ENCODE data around the gene ADD3.

Gene ADD3

DNA sequence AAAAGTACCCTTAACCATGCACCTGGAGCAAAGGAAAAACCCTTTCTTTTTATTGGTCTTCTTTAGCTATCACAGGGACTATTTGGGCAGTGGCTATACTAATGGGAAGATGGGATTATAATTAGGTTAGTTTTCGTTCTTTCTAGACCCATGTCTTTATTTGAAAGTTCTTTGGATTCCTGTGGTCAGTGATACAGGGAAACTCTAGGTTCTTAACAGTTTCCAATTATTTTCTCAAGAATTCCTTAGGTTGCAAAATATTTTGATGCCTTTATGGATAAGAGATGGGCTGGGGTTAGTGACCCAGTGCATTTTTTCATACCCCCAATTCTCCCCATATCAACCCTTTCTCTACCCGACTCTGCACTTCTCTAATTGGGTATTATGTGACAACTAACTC lies 49.0 kb downstream of the ADD3 start:
- H3K27ac ChIP-seq (ENCODE audit: low read length), result no peak overlapping the region
- H3K27me3 ChIP-seq (ENCODE audit: control insufficient read depth in 1 of 2, insufficient read depth in 2 of 2, low read length in 2 of 2), result no peaks in the 10 kb centered on the region
- no peaks in the 10 kb centered on the region for H3K9me3 ChIP-seq (ENCODE audit: control insufficient read depth in 2 of 2, low read length in 2 of 2)
- no peaks in the 10 kb centered on the region for H3K4me1 ChIP-seq (ENCODE audit: control insufficient read depth, insufficient read depth, low read length)
- H3K9ac ChIP-seq (ENCODE audit: low read length in 2 of 2), result no peak overlapping the region
- no peaks in the 10 kb centered on the region for H3K36me3 ChIP-seq (ENCODE audit: control insufficient read depth in 2 of 2, insufficient read depth in 2 of 2, low read length in 2 of 2)
- H3K4me3 ChIP-seq (ENCODE audit: low read length in 2 of 2), result no peak overlapping the region

- H3K9ac ChIP-seq (ENCODE audit: low read length in 2 of 2), result no peak overlapping the region
- H3K27ac ChIP-seq (ENCODE audit: low read length), result no peak overlapping the region
- H3K27me3 ChIP-seq (ENCODE audit: control insufficient read depth in 1 of 2, insufficient read depth in 2 of 2, low read length in 2 of 2), result no peaks in the 10 kb centered on the region
- no peaks in the 10 kb centered on the region for H3K36me3 ChIP-seq (ENCODE audit: control insufficient read depth in 2 of 2, insufficient read depth in 2 of 2, low read length in 2 of 2)
- no peaks in the 10 kb centered on the region for H3K9me3 ChIP-seq (ENCODE audit: control insufficient read depth in 2 of 2, low read length in 2 of 2)
- H3K4me1 ChIP-seq (ENCODE audit: control insufficient read depth, insufficient read depth, low read length), result no peaks in the 10 kb centered on the region
- H3K4me3 ChIP-seq (ENCODE audit: low read length in 2 of 2), result no peak overlapping the region
These were observed 49.7 kb downstream of the ADD3 start for GRCh38 chr10:110057456-110057855.

GRCh38 chr10:110058212-110058611 lies 50.4 kb downstream of the ADD3 start:
- Histone ChIP-seq H3K4me3 (ENCODE audit: low read length in 2 of 2) (no peak overlapping the region), H3K36me3 (ENCODE audit: control insufficient read depth in 2 of 2, insufficient read depth in 2 of 2, low read length in 2 of 2) (no peaks in the 10 kb centered on the region), H3K9ac (ENCODE audit: low read length in 2 of 2) (no peak overlapping the region), H3K9me3 (ENCODE audit: control insufficient read depth in 2 of 2, low read length in 2 of 2) (no peaks in the 10 kb centered on the region), H3K27me3 (ENCODE audit: control insufficient read depth in 1 of 2, insufficient read depth in 2 of 2, low read length in 2 of 2) (no peaks in the 10 kb centered on the region), H3K4me1 (ENCODE audit: control insufficient read depth, insufficient read depth, low read length) (no peaks in the 10 kb centered on the region), H3K27ac (ENCODE audit: low read length) (no peak overlapping the region)

- H3K27me3 ChIP-seq (ENCODE audit: control insufficient read depth in 1 of 2, insufficient read depth in 2 of 2, low read length in 2 of 2), result no peaks in the 10 kb centered on the region
- H3K9ac ChIP-seq (ENCODE audit: low read length in 2 of 2), result no peak overlapping the region
- no peaks in the 10 kb centered on the region for H3K9me3 ChIP-seq (ENCODE audit: control insufficient read depth in 2 of 2, low read length in 2 of 2)
- H3K4me1 ChIP-seq (ENCODE audit: control insufficient read depth, insufficient read depth, low read length), result no peaks in the 10 kb centered on the region
- H3K36me3 ChIP-seq (ENCODE audit: control insufficient read depth in 2 of 2, insufficient read depth in 2 of 2, low read length in 2 of 2), result no peaks in the 10 kb centered on the region
- no peak overlapping the region for H3K27ac ChIP-seq (ENCODE audit: low read length)
- H3K4me3 ChIP-seq (ENCODE audit: low read length in 2 of 2), result no peak overlapping the region
These were observed 52.1 kb downstream of the ADD3 start for GRCh38 chr10:110059925-110060324.

- Histone ChIP-seq H3K9me3 (ENCODE audit: control insufficient read depth in 2 of 2, low read length in 2 of 2) (no peaks in the 10 kb centered on the region), H3K4me3 (ENCODE audit: low read length in 2 of 2) (no peak overlapping the region), H3K27me3 (ENCODE audit: control insufficient read depth in 1 of 2, insufficient read depth in 2 of 2, low read length in 2 of 2) (no peaks in the 10 kb centered on the region), H3K4me1 (ENCODE audit: control insufficient read depth, insufficient read depth, low read length) (no peaks in the 10 kb centered on the region), H3K27ac (ENCODE audit: low read length) (no peak overlapping the region), H3K36me3 (ENCODE audit: control insufficient read depth in 2 of 2, insufficient read depth in 2 of 2, low read length in 2 of 2) (no peaks in the 10 kb centered on the region), H3K9ac (ENCODE audit: low read length in 2 of 2) (no peak overlapping the region)
These were observed 53.9 kb downstream of the ADD3 start for GRCh38 chr10:110061687-110062086.

DNA sequence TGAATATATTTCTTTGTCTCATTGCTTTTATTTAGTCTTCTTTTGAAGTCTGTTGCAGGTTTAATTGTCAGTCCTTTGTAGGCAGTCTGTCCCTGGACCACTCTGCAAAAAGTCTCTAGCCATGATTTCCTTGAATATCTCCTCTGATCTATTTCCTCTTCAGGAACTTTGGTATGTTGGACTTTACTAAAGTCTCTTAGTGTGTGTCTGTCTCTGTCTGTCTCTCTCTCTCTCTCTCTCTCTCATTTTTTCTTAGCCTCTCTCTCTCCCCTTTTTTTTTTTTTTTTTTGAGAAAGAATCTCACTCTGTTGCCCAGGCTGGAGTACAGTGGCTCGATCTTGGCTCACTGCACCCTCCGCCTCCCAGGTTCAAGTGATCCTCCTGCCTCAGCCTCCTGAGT lies 57.5 kb downstream of the ADD3 start:
- Histone ChIP-seq H3K4me1 (ENCODE audit: control insufficient read depth, insufficient read depth, low read length) (no peaks in the 10 kb centered on the region), H3K9ac (ENCODE audit: low read length in 2 of 2) (no peak overlapping the region), H3K27ac (ENCODE audit: low read length) (no peak overlapping the region), H3K27me3 (ENCODE audit: control insufficient read depth in 1 of 2, insufficient read depth in 2 of 2, low read length in 2 of 2) (no peaks in the 10 kb centered on the region), H3K36me3 (ENCODE audit: control insufficient read depth in 2 of 2, insufficient read depth in 2 of 2, low read length in 2 of 2) (no peaks in the 10 kb centered on the region), H3K9me3 (ENCODE audit: control insufficient read depth in 2 of 2, low read length in 2 of 2) (no peaks in the 10 kb centered on the region), H3K4me3 (ENCODE audit: low read length in 2 of 2) (no peak overlapping the region)

- H3K36me3 ChIP-seq (ENCODE audit: control insufficient read depth in 2 of 2, insufficient read depth in 2 of 2, low read length in 2 of 2), result no peaks in the 10 kb centered on the region
- H3K27me3 ChIP-seq (ENCODE audit: control insufficient read depth in 1 of 2, insufficient read depth in 2 of 2, low read length in 2 of 2), result no peaks in the 10 kb centered on the region
- H3K27ac ChIP-seq (ENCODE audit: low read length), result no peak overlapping the region
- H3K4me1 ChIP-seq (ENCODE audit: control insufficient read depth, insufficient read depth, low read length), result no peaks in the 10 kb centered on the region
- no peak overlapping the region for H3K4me3 ChIP-seq (ENCODE audit: low read length in 2 of 2)
- H3K9me3 ChIP-seq (ENCODE audit: control insufficient read depth in 2 of 2, low read length in 2 of 2), result no peaks in the 10 kb centered on the region
- no peak overlapping the region for H3K9ac ChIP-seq (ENCODE audit: low read length in 2 of 2)
These were observed 60.4 kb downstream of the ADD3 start for GRCh38 chr10:110067960-110068770.

GRCh38 chr10:110068780-110069179 lies 61.0 kb downstream of the ADD3 start:
- Histone ChIP-seq H3K36me3 (ENCODE audit: control insufficient read depth in 2 of 2, insufficient read depth in 2 of 2, low read length in 2 of 2) (no peaks in the 10 kb centered on the region), H3K27me3 (ENCODE audit: control insufficient read depth in 1 of 2, insufficient read depth in 2 of 2, low read length in 2 of 2) (no peaks in the 10 kb centered on the region), H3K4me1 (ENCODE audit: control insufficient read depth, insufficient read depth, low read length) (no peaks in the 10 kb centered on the region), H3K9me3 (ENCODE audit: control insufficient read depth in 2 of 2, low read length in 2 of 2) (no peaks in the 10 kb centered on the region), H3K27ac (ENCODE audit: low read length) (no peak overlapping the region), H3K4me3 (ENCODE audit: low read length in 2 of 2) (no peak overlapping the region), H3K9ac (ENCODE audit: low read length in 2 of 2) (no peak overlapping the region)

- Histone ChIP-seq H3K4me1 (ENCODE audit: control insufficient read depth, insufficient read depth, low read length) (no peaks in the 10 kb centered on the region), H3K27ac (ENCODE audit: low read length) (no peak overlapping the region), H3K4me3 (ENCODE audit: low read length in 2 of 2) (no peak overlapping the region), H3K9me3 (ENCODE audit: control insufficient read depth in 2 of 2, low read length in 2 of 2) (no peaks in the 10 kb centered on the region), H3K27me3 (ENCODE audit: control insufficient read depth in 1 of 2, insufficient read depth in 2 of 2, low read length in 2 of 2) (no peaks in the 10 kb centered on the region), H3K36me3 (ENCODE audit: control insufficient read depth in 2 of 2, insufficient read depth in 2 of 2, low read length in 2 of 2) (no peaks in the 10 kb centered on the region), H3K9ac (ENCODE audit: low read length in 2 of 2) (no peak overlapping the region)
These were observed 61.8 kb downstream of the ADD3 start for GRCh38 chr10:110069502-110069982.

DNA sequence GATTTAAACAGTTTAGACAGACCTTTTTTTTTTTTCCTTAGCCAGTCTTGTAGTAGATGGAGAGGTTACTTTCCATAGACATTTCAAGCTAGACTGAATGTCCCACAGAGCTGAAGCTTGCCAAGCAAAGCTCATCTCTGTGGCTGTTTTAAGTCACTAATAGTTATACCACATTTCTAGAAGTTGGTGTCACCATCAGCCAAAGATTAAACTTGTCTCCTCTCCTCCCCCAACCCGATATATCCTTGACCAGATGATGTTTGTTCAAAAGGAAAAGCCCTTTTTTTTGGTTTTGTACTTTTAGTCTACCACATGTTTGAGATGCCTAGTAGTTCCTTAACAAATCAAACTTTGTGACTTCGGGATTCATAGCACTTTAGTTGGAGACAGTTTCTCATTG lies 66.1 kb downstream of the ADD3 start:
- Histone ChIP-seq H3K9me3 (ENCODE audit: control insufficient read depth in 2 of 2, low read length in 2 of 2) (no peaks in the 10 kb centered on the region), H3K4me1 (ENCODE audit: control insufficient read depth, insufficient read depth, low read length) (peaks cover 6% of the 10 kb centered on the region), H3K9ac (ENCODE audit: low read length in 2 of 2) (no peak overlapping the region), H3K27me3 (ENCODE audit: control insufficient read depth in 1 of 2, insufficient read depth in 2 of 2, low read length in 2 of 2) (no peaks in the 10 kb centered on the region), H3K4me3 (ENCODE audit: low read length in 2 of 2) (no peak overlapping the region), H3K36me3 (ENCODE audit: control insufficient read depth in 2 of 2, insufficient read depth in 2 of 2, low read length in 2 of 2) (no peaks in the 10 kb centered on the region), H3K27ac (ENCODE audit: low read length) (no peak overlapping the region)

DNA sequence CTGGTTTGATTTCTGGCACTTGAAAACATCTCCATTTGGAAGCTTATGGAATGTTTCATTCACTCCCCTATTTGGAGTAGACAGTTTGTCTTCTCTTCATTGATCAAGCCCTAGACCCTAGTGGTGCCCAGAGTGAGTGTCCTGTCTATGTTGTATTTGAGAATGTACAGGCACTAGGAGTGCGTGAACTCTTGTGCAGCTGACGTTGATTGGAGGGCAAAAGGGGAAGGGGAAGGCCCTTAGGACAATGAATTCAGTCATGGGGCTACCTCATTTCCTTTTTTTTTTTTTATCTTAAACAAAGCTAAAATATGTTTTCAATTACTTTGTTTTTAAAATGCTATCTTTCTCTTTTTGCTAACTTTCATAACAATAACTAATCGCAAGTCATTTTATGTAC lies 66.5 kb downstream of the ADD3 start:
- Histone ChIP-seq H3K4me3 (ENCODE audit: low read length in 2 of 2) (no peak overlapping the region), H3K4me1 (ENCODE audit: control insufficient read depth, insufficient read depth, low read length) (peaks cover 6% of the 10 kb centered on the region), H3K9ac (ENCODE audit: low read length in 2 of 2) (no peak overlapping the region), H3K9me3 (ENCODE audit: control insufficient read depth in 2 of 2, low read length in 2 of 2) (no peaks in the 10 kb centered on the region), H3K27me3 (ENCODE audit: control insufficient read depth in 1 of 2, insufficient read depth in 2 of 2, low read length in 2 of 2) (no peaks in the 10 kb centered on the region), H3K36me3 (ENCODE audit: control insufficient read depth in 2 of 2, insufficient read depth in 2 of 2, low read length in 2 of 2) (no peaks in the 10 kb centered on the region), H3K27ac (ENCODE audit: low read length) (no peak overlapping the region)

Measured in stomach smooth muscle (tissue), 2 donors.